IPS-NIHi7 (cell line): ENCODE results near the gene NHLH2.

Experiments
- DNase-seq: peaks from one replicate; pipeline ENCODE4 v3.0.0; 2012; ENCODE audit warnings: mixed read lengths; ENCODE audit errors: extremely low spot score

Gene NHLH2

GRCh38 chr1:115840605-115841460 is at the start of gene NHLH2:
Gene NHLH2 (minus strand): TSS chr1:115841126. CDS start chr1:115838372, 2,754 bp downstream.
- no peak for DNase-seq

- DNase-seq: no peak
Measured at GRCh38 chr1:115890580-115890979, 49.7 kb upstream of the NHLH2 start.

- DNase-seq: no peak
Measured at GRCh38 chr1:115888976-115889375, 48.0 kb upstream of the NHLH2 start.

- DNase-seq: no peak
Measured at GRCh38 chr1:115882913-115883902, 42.3 kb upstream of the NHLH2 start.

GRCh38 chr1:115880981-115881672 is 40.2 kb upstream of the NHLH2 start:
- DNase-seq: no peak

- DNase-seq: peak; percentile 49
Measured at GRCh38 chr1:115879977-115880376, 39.1 kb upstream of the NHLH2 start.

GRCh38 chr1:115877511-115877910 is 36.6 kb upstream of the NHLH2 start:
- peak; percentile 33 for DNase-seq

- DNase-seq: no peak
Measured at GRCh38 chr1:115874904-115875303, 34.0 kb upstream of the NHLH2 start.

GRCh38 chr1:115874497-115874896 is 33.6 kb upstream of the NHLH2 start:
- DNase-seq: no peak

- DNase-seq: no peak
Measured at GRCh38 chr1:115873184-115873583, 32.3 kb upstream of the NHLH2 start.

GRCh38 chr1:115869064-115869463 is 28.1 kb upstream of the NHLH2 start:
- no peak for DNase-seq

GRCh38 chr1:115867216-115867615 is 26.3 kb upstream of the NHLH2 start:
- no peak for DNase-seq

GRCh38 chr1:115865704-115866380 is 24.9 kb upstream of the NHLH2 start:
- DNase-seq: no peak

- no peak for DNase-seq
Measured at GRCh38 chr1:115862403-115862802, 21.5 kb upstream of the NHLH2 start.

GRCh38 chr1:115854005-115854404 is 13.1 kb upstream of the NHLH2 start:
- DNase-seq: no peak

- no peak for DNase-seq
Measured at GRCh38 chr1:115850937-115851336, 10.0 kb upstream of the NHLH2 start.

GRCh38 chr1:115847787-115848186 is 6.9 kb upstream of the NHLH2 start:
- no peak for DNase-seq

GRCh38 chr1:115842948-115843347 is 2.0 kb upstream of the NHLH2 start:
- no peak for DNase-seq

GRCh38 chr1:115839679-115840237 is 1.2 kb downstream of the NHLH2 start:
- DNase-seq: no peak

- DNase-seq: peak; percentile 71
Measured at GRCh38 chr1:115839029-115839678, 1.8 kb downstream of the NHLH2 start.
